GM19023 (cell line): ENCODE data around the gene MAPK14.
"Not testable (repeated sequence)": the region's sequence is repeated elsewhere in the genome, so short reads cannot be mapped to it uniquely, and the experiment has no call there.

Source experiments
- ATAC-seq: cut with Tn5 transposase; IDR thresholded peaks from one replicate; pipeline ENCODE4 v1.9.1; 2021; ENCODE audit warnings: mild to moderate bottlenecking, moderate library complexity; ENCODE audit not compliant: unreplicated experiment

The MAPK14 gene

GRCh38 chr6:36027501-36028087 is at the start of gene MAPK14:
Gene MAPK14, plus strand, starts transcription at chr6:36027808. Its CDS starts 350 bp downstream, at chr6:36028158.
- ATAC-seq: peak; percentile 80

- not testable (repeated sequence) for ATAC-seq
Measured at GRCh38 chr6:35980126-35980525, 47.5 kb upstream of the MAPK14 start.

GRCh38 chr6:35980991-35981645 is 46.5 kb upstream of the MAPK14 start:
- ATAC-seq: no peak

DNA sequence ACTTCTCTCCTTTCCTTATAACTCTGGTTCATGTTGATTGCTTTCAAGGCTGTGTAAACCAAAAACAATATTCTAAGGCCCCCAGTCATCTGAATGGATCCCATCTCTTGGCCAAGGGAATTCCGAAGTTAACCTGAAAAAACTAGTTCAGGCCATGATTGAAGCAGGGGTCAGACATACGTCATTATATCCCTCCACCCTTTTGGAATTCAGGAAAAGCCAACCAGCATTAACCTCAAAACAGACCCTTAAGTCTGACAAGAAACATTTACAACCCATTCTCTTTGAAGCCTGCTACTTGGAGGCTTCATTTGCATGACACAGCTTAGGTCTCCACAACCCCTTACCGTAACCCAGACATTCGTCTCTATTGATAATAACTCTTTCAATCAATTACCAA is 42.9 kb upstream of the MAPK14 start:
- no peak for ATAC-seq

GRCh38 chr6:35988047-35988446 is 39.6 kb upstream of the MAPK14 start:
- not testable (repeated sequence) for ATAC-seq

GRCh38 chr6:35993150-35993549 is 34.5 kb upstream of the MAPK14 start:
- no peak for ATAC-seq

DNA sequence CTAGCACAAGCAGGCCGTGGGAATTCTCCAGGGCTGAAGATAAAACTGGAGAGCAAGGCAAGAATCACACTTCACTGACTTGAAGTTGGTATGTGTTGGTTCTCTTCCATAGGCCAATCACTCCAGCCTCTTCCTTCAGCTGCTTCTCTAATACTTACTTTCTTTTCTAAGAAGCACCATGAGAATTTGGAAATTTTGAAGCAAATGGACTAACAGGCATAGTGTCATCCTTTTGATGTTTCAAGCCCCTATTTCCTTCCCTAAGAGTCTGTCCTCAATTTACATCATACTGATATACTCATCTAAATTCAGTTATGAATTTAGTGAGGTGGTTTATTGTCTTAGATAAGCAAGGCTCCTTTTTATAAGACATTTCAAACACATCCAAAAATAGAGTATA is 27.2 kb upstream of the MAPK14 start:
- ATAC-seq: no peak

DNA sequence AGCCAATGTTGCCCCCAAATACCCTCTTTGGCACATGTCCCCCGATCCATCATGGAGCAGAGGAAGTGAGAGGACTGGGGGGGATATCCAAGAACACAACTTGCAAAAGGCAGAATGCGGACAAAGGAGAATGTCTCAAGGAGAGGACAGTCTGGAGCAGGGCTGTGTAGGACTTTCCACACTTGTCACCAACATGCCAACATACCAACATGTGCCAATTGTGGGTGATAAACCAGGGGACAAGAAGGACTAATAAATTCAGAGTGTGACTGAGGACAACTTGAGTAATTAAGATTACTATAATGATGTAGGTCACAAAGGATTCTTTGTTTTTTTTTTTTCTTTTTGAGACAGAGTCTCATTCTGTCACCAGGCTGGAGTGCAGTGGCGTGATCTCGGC is 11.9 kb upstream of the MAPK14 start:
- no peak for ATAC-seq

GRCh38 chr6:36018339-36018738 is 9.3 kb upstream of the MAPK14 start:
- no peak for ATAC-seq

- ATAC-seq: no peak
Measured at GRCh38 chr6:36019167-36019566, 8.4 kb upstream of the MAPK14 start.

- ATAC-seq: no peak
Measured at GRCh38 chr6:36020154-36020553, 7.5 kb upstream of the MAPK14 start.

DNA sequence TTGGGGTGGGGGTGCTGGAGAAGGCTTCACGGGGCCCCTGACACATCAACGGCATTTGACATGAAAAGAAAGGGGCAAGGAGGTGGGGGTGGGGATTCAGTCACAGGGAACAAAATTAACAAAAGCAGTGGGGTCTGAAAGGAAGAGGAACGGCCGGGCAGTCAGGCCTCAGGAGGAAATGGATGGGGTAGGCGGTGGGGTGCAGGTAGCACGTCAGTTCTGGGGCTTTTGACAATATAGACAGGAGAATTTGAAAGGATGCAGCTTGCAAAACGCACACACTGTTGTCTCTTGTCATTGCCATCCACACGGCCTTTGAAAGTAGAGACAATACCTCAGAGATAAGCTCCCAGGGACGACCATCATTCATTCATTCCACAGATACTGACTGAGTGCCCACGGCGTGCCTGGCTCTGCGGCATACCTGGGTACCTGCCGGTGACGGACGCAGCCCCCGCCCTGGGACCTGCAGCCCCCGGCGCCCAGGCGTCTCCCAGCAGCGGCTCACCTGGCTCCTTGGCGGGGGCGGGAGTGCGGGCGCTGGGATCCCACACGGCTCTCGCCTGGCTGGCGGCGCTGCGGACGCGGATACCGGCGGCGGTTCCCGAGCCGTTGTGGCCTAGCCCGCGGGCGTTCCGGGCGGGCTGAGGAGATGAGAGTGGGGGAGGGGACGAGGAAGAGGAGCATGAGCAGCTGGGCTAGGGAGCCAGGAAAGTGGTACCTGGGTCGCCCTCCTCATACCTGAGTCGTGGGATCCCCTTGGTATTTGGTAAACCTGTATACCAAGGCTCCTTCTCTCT is 3.4 kb upstream of the MAPK14 start, which contains the start of gene SLC26A8:
TSS of gene SLC26A8 (minus strand) at position 646 of the 800 bp plus-strand sequence. CDS start 4,934 bp downstream, outside the sequence.
- no peak for ATAC-seq

GRCh38 chr6:36025260-36025931 is 2.2 kb upstream of the MAPK14 start:
- no peak for ATAC-seq

DNA sequence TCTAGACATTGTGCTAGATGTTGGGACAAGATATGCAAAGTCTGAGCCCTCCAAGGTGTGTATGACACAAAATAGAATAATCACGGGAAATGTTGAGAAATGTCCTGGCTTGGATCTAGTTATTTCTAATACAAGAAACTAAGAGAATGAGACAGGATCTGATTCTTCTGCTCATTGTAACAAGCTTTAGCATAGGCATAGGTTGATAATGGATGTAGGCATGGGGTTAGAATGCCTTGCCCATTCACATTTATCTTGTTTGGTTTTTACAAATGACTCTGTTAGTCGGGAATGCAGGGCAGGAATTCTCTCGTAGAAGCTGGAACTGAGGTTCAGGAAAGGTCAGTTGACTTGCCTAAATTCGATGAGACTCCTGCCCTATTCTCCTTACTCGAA is 1.7 kb upstream of the MAPK14 start:
- no peak for ATAC-seq

DNA sequence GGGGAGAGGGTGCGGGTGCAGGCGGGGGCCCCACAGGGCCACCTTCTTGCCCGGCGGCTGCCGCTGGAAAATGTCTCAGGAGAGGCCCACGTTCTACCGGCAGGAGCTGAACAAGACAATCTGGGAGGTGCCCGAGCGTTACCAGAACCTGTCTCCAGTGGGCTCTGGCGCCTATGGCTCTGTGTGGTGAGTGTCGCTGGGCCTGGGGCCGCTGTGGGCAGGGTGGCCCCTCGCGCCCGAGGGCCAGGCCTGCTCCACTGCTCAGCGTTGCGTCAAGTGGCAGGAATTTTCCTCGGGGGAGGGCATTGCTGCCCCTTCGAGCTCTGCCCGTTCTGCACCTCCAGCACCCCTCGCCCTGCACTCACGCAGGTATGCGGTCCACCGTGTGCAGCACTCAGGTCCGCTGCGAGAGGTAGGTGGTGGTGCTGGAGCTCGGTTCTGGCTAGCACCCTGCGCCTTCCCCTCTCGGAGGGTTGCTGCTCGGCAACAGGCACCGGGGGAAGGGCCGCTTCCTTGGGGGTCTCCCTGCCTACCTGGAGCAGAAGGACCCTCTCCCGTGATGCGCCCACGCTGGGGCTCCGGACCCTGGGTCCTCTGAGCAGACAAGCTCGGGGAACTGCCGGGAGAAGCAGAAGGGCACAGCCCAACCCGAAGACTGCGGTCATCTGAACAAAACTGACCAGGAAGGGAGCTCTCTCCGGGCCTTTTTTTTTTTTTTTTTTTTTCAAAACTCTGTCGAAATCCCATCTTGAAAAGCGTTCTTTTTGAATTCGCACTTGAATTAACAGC is 674 bp downstream of the MAPK14 start:
- ATAC-seq: peak; percentile 28

- ATAC-seq: no peak
Measured at GRCh38 chr6:36028877-36029324, 1.3 kb downstream of the MAPK14 start.

GRCh38 chr6:36029464-36029863 is 1.9 kb downstream of the MAPK14 start:
- no peak for ATAC-seq

GRCh38 chr6:36032261-36032660 is 4.7 kb downstream of the MAPK14 start:
- no peak for ATAC-seq

GRCh38 chr6:36033144-36033543 is 5.5 kb downstream of the MAPK14 start:
- not testable (repeated sequence) for ATAC-seq

DNA sequence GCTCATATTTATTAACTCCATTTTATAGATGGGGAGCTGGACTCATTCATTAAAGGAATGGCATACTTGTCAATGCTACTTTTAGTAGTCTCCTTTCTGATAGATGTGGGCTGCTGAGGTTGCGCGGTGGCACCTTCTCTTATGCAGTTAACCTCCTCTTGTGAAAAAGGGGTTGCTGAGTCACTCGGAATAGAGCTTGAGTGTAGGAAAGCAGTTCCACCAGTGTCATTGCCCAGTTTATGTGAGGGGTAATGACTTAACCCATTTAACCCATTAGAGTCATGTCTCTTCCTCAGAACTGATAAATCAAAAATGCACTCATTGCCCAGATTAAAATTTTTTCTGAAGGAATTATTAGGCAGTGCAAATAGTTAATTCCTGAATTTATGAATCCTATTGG is 6.3 kb downstream of the MAPK14 start:
- ATAC-seq: no peak
